Parathyroid adenoma (tissue), 2 donors: ENCODE measurements around the gene GPC3.

Experiments used
- H2AFZ ChIP-seq: fragments of 300-600 bp; sonication (generic); one replicate; pipeline ENCODE4 v1.7.0; 2017; ENCODE audit warnings: antibody characterized with exemption, mild to moderate bottlenecking
- H3K27ac ChIP-seq: fragments of 300-600 bp; sonication (generic); one replicate; pipeline ENCODE4 v1.7.0; 2017
- H3K27me3 ChIP-seq: fragments of 300-600 bp; sonication (generic); one replicate; pipeline ENCODE4 v1.7.0; 2017; ENCODE audit warnings: low read length; ENCODE audit not compliant: control insufficient read depth, insufficient read depth
- H3K36me3 ChIP-seq: fragments of 300-600 bp; sonication (generic); one replicate; pipeline ENCODE4 v1.7.0; 2017; ENCODE audit warnings: low read length; ENCODE audit not compliant: control insufficient read depth, insufficient read depth
- H3K4me1 ChIP-seq: fragments of 300-600 bp; sonication (generic); one replicate; pipeline ENCODE4 v1.7.0; 2017; ENCODE audit warnings: control low read depth
- H3K4me2 ChIP-seq: fragments of 300-600 bp; sonication (generic); one replicate; pipeline ENCODE4 v1.7.0; 2017; ENCODE audit warnings: low read length
- H3K4me3 ChIP-seq: fragments of 300-600 bp; sonication (generic); one replicate; pipeline ENCODE4 v1.7.0; 2017; ENCODE audit warnings: low read depth, low read length
- H3K79me2 ChIP-seq: fragments of 300-600 bp; sonication (generic); one replicate; pipeline ENCODE4 v1.7.0; 2017; ENCODE audit warnings: control low read depth
- H3K9ac ChIP-seq: fragments of 300-600 bp; sonication (generic); one replicate; pipeline ENCODE4 v1.7.0; 2017; ENCODE audit warnings: mild to moderate bottlenecking
- H3K9me3 ChIP-seq: fragments of 300-600 bp; sonication (generic); one replicate; pipeline ENCODE4 v1.7.0; 2017; ENCODE audit warnings: low read length; ENCODE audit not compliant: control insufficient read depth
- TF ChIP-seq, protein P1 (sequence below): fragments of 300-600 bp; sonication (generic); IDR thresholded peaks from one replicate; pipeline ENCODE4 v1.7.0; 2017; ENCODE audit warnings: antibody characterized with exemption, mild to moderate bottlenecking
- donor health status: primary hyperparathyroidism.

The GPC3 gene

DNA sequence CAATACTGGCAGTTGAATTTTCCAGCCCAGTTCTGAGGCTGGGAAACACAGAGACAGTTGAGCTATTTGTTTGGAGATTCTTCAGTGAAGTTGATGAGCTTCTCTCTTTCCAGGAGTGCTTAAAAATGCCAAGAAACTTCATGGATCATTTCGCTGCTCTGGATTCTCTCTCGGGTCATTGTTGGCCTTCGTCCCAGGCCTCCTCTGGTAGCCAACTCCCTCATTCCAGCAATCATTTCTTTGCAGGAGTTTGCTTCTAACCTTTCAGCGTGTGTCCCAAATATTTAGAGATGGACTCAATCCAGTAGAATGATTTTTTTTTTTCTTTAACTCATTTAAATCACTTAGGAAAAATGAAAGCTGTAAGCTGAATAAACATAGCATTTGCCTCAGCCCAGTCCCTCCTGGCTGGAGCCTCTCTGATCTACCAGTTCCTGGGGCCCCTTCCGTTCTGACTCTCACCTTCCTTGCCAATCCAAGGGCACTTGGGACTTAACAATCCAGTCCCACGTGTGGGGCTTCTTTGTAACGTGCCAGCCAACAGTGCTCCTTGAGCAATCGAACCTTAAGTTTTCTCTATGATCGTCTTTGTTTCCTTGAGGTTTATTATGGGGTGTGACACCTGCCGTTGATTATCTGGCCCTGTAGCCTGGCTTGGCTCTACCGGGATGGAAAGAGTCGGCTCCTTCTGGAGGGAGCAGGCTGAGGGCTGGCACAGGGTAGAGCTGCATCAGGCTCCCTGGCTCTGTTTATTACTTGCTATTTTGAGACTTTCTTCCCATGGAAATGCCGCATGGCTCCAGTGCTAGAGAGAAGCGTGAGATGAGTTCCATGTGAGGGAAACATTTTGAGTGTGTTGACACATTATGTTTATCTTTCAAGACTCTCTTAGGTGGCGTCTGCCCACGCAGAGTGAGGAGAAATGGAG, 489.7 kb downstream of the GPC3 start:
- H2AFZ ChIP-seq = no peak overlapping the region
- no peaks in the 10 kb centered on the region for H3K79me2 ChIP-seq
- H3K4me2 ChIP-seq = no peak overlapping the region
- no peaks in the 10 kb centered on the region for H3K36me3 ChIP-seq
- no peaks in the 10 kb centered on the region for H3K27me3 ChIP-seq
- H3K4me3 ChIP-seq = no peak overlapping the region
- TF ChIP-seq, protein P1, sequence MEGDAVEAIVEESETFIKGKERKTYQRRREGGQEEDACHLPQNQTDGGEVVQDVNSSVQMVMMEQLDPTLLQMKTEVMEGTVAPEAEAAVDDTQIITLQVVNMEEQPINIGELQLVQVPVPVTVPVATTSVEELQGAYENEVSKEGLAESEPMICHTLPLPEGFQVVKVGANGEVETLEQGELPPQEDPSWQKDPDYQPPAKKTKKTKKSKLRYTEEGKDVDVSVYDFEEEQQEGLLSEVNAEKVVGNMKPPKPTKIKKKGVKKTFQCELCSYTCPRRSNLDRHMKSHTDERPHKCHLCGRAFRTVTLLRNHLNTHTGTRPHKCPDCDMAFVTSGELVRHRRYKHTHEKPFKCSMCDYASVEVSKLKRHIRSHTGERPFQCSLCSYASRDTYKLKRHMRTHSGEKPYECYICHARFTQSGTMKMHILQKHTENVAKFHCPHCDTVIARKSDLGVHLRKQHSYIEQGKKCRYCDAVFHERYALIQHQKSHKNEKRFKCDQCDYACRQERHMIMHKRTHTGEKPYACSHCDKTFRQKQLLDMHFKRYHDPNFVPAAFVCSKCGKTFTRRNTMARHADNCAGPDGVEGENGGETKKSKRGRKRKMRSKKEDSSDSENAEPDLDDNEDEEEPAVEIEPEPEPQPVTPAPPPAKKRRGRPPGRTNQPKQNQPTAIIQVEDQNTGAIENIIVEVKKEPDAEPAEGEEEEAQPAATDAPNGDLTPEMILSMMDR = no peak
- no peaks in the 10 kb centered on the region for H3K4me1 ChIP-seq
- H3K27ac ChIP-seq = no peak overlapping the region
- H3K9ac ChIP-seq = no peak overlapping the region
- H3K9me3 ChIP-seq = no peaks in the 10 kb centered on the region

DNA sequence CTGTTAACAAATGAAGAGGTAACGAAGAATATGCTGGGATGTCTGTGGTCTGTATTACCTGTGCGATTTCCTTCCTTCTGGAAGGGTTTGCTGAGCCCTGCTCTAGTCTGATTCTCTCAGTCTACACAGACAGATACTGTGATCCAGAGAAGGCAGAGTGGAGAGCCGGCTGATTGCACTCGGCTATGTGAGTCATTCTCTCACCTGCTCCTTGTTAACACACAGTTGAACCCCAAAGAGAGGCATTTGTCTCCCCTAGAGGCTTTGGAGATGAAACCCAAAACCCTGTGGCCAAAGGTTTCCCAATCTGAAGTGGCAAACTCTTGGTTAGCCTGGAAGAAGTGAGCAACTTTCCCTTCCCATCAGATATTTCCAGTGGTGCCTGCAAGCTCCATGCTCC, 492.0 kb downstream of the GPC3 start:
- Histone ChIP-seq H3K9me3 (no peaks in the 10 kb centered on the region), H3K4me3 (no peak overlapping the region), H3K27me3 (no peaks in the 10 kb centered on the region), H3K4me2 (no peak overlapping the region), H2AFZ (no peak overlapping the region), H3K79me2 (no peaks in the 10 kb centered on the region), H3K9ac (no peak overlapping the region), H3K27ac (no peak overlapping the region), H3K4me1 (no peaks in the 10 kb centered on the region), H3K36me3 (no peaks in the 10 kb centered on the region)
- TF ChIP-seq, protein P1 = no peak

DNA sequence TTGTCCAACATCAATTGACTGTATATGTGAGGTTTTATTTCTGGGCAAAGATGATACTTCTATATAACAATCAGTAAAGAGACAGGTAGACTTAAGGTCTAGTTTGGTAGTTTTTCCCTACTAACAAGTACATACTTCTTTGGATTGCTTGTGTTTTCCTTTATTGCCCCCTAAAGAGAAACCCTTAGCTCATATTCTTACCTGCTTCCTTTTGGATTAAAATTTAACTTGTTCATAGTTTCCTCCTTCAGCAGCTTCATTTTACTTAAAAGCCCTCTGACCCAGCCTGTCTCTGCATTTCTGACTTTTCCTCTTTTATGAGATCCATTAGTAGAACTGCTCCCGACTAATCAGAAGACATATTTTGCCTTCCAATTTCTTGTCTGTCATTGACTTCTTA, 494.4 kb downstream of the GPC3 start:
- Histone ChIP-seq H3K9ac (no peak overlapping the region), H3K27ac (no peak overlapping the region), H3K4me3 (no peak overlapping the region), H3K9me3 (no peaks in the 10 kb centered on the region), H3K27me3 (no peaks in the 10 kb centered on the region), H3K79me2 (no peaks in the 10 kb centered on the region), H3K4me2 (no peak overlapping the region), H2AFZ (no peak overlapping the region), H3K36me3 (no peaks in the 10 kb centered on the region), H3K4me1 (no peaks in the 10 kb centered on the region)
- TF ChIP-seq, protein P1 = no peak
